LNCaP clone FGC (cell line): ENCODE measurements around the gene B4GALT1.
A peak's percentile ranks its signal among the peaks of the same experiment; 100 is the strongest.
"Not testable (repeated sequence)": the region's sequence is repeated elsewhere in the genome, so short reads cannot be mapped to it uniquely, and the experiment has no call there.

Source experiments
- DNase-seq: peaks from one replicate; pipeline ENCODE4 v3.0.0-alpha.2; 2011; ENCODE audit warnings: low read depth
- H3K4me3 ChIP-seq: 2 replicates; pipeline ENCODE4 v1.5.1; 2011; ENCODE audit warnings: mild to moderate bottlenecking, low read depth, low read length, control low read depth
- TF ChIP-seq, protein P1 (sequence below): IDR thresholded peaks from 2 replicates; pipeline ENCODE4 v1.5.1; 2012; ENCODE audit warnings: mild to moderate bottlenecking; ENCODE audit not compliant: control insufficient read depth, insufficient read depth; ENCODE audit errors: extremely low read depth

The B4GALT1 gene

GRCh38 chr9:33161011-33161588, 6.0 kb downstream of the B4GALT1 start:
- H3K4me3 ChIP-seq, result peak overlapping the region; percentile 31
- TF ChIP-seq, protein P1, sequence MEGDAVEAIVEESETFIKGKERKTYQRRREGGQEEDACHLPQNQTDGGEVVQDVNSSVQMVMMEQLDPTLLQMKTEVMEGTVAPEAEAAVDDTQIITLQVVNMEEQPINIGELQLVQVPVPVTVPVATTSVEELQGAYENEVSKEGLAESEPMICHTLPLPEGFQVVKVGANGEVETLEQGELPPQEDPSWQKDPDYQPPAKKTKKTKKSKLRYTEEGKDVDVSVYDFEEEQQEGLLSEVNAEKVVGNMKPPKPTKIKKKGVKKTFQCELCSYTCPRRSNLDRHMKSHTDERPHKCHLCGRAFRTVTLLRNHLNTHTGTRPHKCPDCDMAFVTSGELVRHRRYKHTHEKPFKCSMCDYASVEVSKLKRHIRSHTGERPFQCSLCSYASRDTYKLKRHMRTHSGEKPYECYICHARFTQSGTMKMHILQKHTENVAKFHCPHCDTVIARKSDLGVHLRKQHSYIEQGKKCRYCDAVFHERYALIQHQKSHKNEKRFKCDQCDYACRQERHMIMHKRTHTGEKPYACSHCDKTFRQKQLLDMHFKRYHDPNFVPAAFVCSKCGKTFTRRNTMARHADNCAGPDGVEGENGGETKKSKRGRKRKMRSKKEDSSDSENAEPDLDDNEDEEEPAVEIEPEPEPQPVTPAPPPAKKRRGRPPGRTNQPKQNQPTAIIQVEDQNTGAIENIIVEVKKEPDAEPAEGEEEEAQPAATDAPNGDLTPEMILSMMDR, result no peak
- DNase-seq, result peak; percentile 41

DNA sequence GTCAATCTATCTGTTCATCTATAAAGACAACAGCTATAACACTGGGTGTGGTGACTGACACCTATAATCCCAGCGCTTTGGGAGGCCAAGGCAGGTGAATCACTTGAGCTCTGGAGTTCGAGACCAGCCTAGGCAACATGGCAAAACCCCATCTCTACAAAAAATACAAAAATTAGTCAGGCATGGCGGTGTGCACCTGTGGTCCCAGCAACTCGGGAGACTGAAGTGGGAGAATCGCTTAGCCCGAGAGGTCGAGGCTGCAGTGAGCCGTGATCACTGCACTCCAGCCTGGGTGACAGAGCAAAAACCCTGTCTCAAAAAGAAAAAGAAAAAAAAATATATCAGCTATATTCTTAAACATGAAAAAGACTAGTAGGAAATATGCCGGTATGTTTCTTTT, 6.7 kb downstream of the B4GALT1 start:
- not testable (repeated sequence) for H3K4me3 ChIP-seq, DNase-seq

GRCh38 chr9:33159777-33160127, 7.4 kb downstream of the B4GALT1 start:
- no peak for DNase-seq
- peak overlapping the region; percentile 10; the same call in 1 of the 2 replicates for H3K4me3 ChIP-seq
- TF ChIP-seq, protein P1, result no peak

- no peak for DNase-seq
- peak overlapping the region; percentile 10; the same call in 1 of the 2 replicates for H3K4me3 ChIP-seq
- TF ChIP-seq, protein P1, result no peak
Observed at GRCh38 chr9:33158843-33159776, 8.0 kb downstream of the B4GALT1 start.

GRCh38 chr9:33157960-33158842, 8.9 kb downstream of the B4GALT1 start:
- H3K4me3 ChIP-seq, result no peak overlapping the region
- no peak for DNase-seq
- TF ChIP-seq, protein P1, result no peak

DNA sequence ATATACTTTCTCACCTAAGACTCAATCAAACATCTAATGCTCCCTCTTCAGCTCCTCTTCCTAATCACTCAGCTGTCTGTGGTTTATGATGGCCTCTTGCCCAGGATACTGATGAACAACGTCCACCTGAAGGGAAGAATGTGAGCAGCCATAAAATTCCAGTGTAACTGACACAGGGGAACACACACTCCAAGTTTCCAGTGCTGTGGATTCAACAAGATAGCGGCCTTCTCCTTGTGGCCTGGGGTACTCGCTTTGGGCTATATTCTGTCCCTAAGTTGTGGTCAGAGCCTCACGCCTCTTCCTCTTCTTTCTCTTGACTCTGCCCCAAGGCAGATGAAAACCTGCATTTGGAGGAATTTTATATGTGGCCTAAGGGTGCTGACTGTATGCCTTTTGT, 11.7 kb downstream of the B4GALT1 start:
- TF ChIP-seq, protein P1, result no peak

GRCh38 chr9:33154371-33154770, 12.8 kb downstream of the B4GALT1 start:
- TF ChIP-seq, protein P1, result no peak
- no peak overlapping the region for H3K4me3 ChIP-seq
- DNase-seq, result no peak

More for the DNA sequence above, 11.7 kb downstream of the B4GALT1 start:
- no peak overlapping the region for H3K4me3 ChIP-seq
- DNase-seq, result no peak
